ENCODE data around the gene PIEZO2. TPM values are rescaled to one million over a fixed set of nuclear protein-coding genes. Genes with fewer than 3 reads are reported as not detected.
"Not testable (repeated sequence)": the region's sequence is repeated elsewhere in the genome, so short reads cannot be mapped to it uniquely, and the experiment has no call there.

Gene PIEZO2
- 134 and 139 TPM in 2 replicates for total RNA-seq
- long read RNA-seq, partial matches to known transcripts: 103 of 135 reads
- long read RNA-seq, other reads (novel, unspliced or antisense): 32 of 135 reads

- no peak for TF ChIP-seq CTCF (IDR thresholded peaks at IDR 0.05)
- no peaks in the 10 kb centered on the region for H3K27me3 Mint-ChIP-seq (ENCODE audit: unreplicated experiment)
- H3K36me3 Mint-ChIP-seq (ENCODE audit: unreplicated experiment): peaks cover 2% of the 10 kb centered on the region
- DNase-seq (ENCODE audit: extremely low spot score, unreplicated experiment): peak; percentile 94
- peak within 1 kb of the TSS; percentile 28 for H3K27ac Mint-ChIP-seq (ENCODE audit: unreplicated experiment)
- peak within 1 kb of the TSS; percentile 96 for H3K4me3 Mint-ChIP-seq (ENCODE audit: unreplicated experiment)
- H3K9me3 Mint-ChIP-seq (ENCODE audit: unreplicated experiment): no peaks in the 10 kb centered on the region
- peaks cover 45% of the 10 kb centered on the region for H3K4me1 Mint-ChIP-seq (ENCODE audit: unreplicated experiment)
These were observed at the start of gene PIEZO2 for GRCh38 chr18:11149441-11150270. Gene PIEZO2 (minus strand): TSS chr18:11149569. CDS start chr18:11148588, 981 bp downstream.

- H3K4me1 Mint-ChIP-seq (ENCODE audit: unreplicated experiment): peaks cover 12% of the 10 kb centered on the region
- H3K27me3 Mint-ChIP-seq (ENCODE audit: unreplicated experiment): no peaks in the 10 kb centered on the region
- no peak for DNase-seq (ENCODE audit: extremely low spot score, unreplicated experiment)
- H3K4me3 Mint-ChIP-seq (ENCODE audit: unreplicated experiment): no peak overlapping the region
- no peak overlapping the region for H3K27ac Mint-ChIP-seq (ENCODE audit: unreplicated experiment)
- H3K36me3 Mint-ChIP-seq (ENCODE audit: unreplicated experiment): no peaks in the 10 kb centered on the region
- TF ChIP-seq CTCF (IDR thresholded peaks at IDR 0.05): no peak
- H3K9me3 Mint-ChIP-seq (ENCODE audit: unreplicated experiment): no peaks in the 10 kb centered on the region
These were observed 34.3 kb upstream of the PIEZO2 start for GRCh38 chr18:11183637-11184036.

- not testable (repeated sequence) for H3K9me3 Mint-ChIP-seq (ENCODE audit: unreplicated experiment); DNase-seq (ENCODE audit: extremely low spot score, unreplicated experiment); H3K27ac Mint-ChIP-seq (ENCODE audit: unreplicated experiment); H3K4me3 Mint-ChIP-seq (ENCODE audit: unreplicated experiment); H3K36me3 Mint-ChIP-seq (ENCODE audit: unreplicated experiment); H3K27me3 Mint-ChIP-seq (ENCODE audit: unreplicated experiment)
- peaks cover 28% of the 10 kb centered on the region for H3K4me1 Mint-ChIP-seq (ENCODE audit: unreplicated experiment)
These were observed 32.3 kb upstream of the PIEZO2 start for GRCh38 chr18:11181629-11182028.

GRCh38 chr18:11179959-11180519 is 30.7 kb upstream of the PIEZO2 start:
- TF ChIP-seq CTCF (IDR thresholded peaks at IDR 0.05): no peak
- Mint-ChIP-seq H3K36me3 (ENCODE audit: unreplicated experiment) (no peaks in the 10 kb centered on the region), H3K4me3 (ENCODE audit: unreplicated experiment) (no peak overlapping the region), H3K27ac (ENCODE audit: unreplicated experiment) (no peak overlapping the region), H3K9me3 (ENCODE audit: unreplicated experiment) (no peaks in the 10 kb centered on the region), H3K4me1 (ENCODE audit: unreplicated experiment) (peaks cover 41% of the 10 kb centered on the region), H3K27me3 (ENCODE audit: unreplicated experiment) (no peaks in the 10 kb centered on the region)
- no peak for DNase-seq (ENCODE audit: extremely low spot score, unreplicated experiment)

GRCh38 chr18:11178951-11179549 is 29.7 kb upstream of the PIEZO2 start:
- peaks cover 45% of the 10 kb centered on the region for H3K4me1 Mint-ChIP-seq (ENCODE audit: unreplicated experiment)
- TF ChIP-seq CTCF (IDR thresholded peaks at IDR 0.05): no peak
- no peaks in the 10 kb centered on the region for H3K9me3 Mint-ChIP-seq (ENCODE audit: unreplicated experiment)
- H3K27me3 Mint-ChIP-seq (ENCODE audit: unreplicated experiment): no peaks in the 10 kb centered on the region
- no peaks in the 10 kb centered on the region for H3K36me3 Mint-ChIP-seq (ENCODE audit: unreplicated experiment)
- H3K27ac Mint-ChIP-seq (ENCODE audit: unreplicated experiment): no peak overlapping the region
- DNase-seq (ENCODE audit: extremely low spot score, unreplicated experiment): no peak
- no peak overlapping the region for H3K4me3 Mint-ChIP-seq (ENCODE audit: unreplicated experiment)
